HG03175 (cell line): ENCODE data around the gene SSX4B.
"Not testable (repeated sequence)": the region's sequence is repeated elsewhere in the genome, so short reads cannot be mapped to it uniquely, and the experiment has no call there.

Experiments
- ATAC-seq: cut with Tn5 transposase; IDR thresholded peaks from one replicate; pipeline ENCODE4 v1.9.1; 2021; ENCODE audit warnings: mild to moderate bottlenecking, moderate library complexity; ENCODE audit not compliant: unreplicated experiment

SSX4B gene

GRCh38 chrX:48356315-48357094, 55.3 kb downstream of the SSX4B start, which contains the start of gene SSX3:
Gene SSX3, minus strand, starts transcription at chrX:48356703. Its CDS starts 1,454 bp downstream, at chrX:48355249.
- not testable (repeated sequence) for ATAC-seq
